Measurements from ENCODE around the gene BFAR. TPM values are rescaled to one million over a fixed set of nuclear protein-coding genes. Genes with fewer than 3 reads are reported as not detected.

Gene BFAR
- total and polyA plus RNA-seq, 2 experiments from 2014 or later = 44.6 to 98.9 TPM

GRCh38 chr16:14672403-14672971, 39.7 kb downstream of the BFAR start:
- Histone ChIP-seq H3K4me2 (no peak overlapping the region), H3K4me1 (ENCODE audit: insufficient read depth) (peaks cover 4% of the 10 kb centered on the region)
- DNase-seq (ENCODE audit: low spot score) = no peak

GRCh38 chr16:14676633-14677032, 43.9 kb downstream of the BFAR start:
- H2AFZ ChIP-seq = no peak overlapping the region
- no peak overlapping the region for H3K4me2 ChIP-seq
- no peak overlapping the region for H3K27ac ChIP-seq
- H3K36me3 ChIP-seq (replicated peaks; ENCODE audit: insufficient read depth, low read depth) = no peaks in the 10 kb centered on the region
- no peak for DNase-seq (ENCODE audit: low spot score)
- TF ChIP-seq EZH2phosphoT487 (IDR thresholded peaks at IDR 0.05; ENCODE audit: low read depth, severe bottlenecking, unreplicated experiment) (no peak), EZH2 (IDR thresholded peaks at IDR 0.05; ENCODE audit: borderline replicate concordance) (no peak), CTCF (IDR thresholded peaks at IDR 0.05; ENCODE audit: poor library complexity) (no peak)
- H4K20me1 ChIP-seq (ENCODE audit: insufficient read depth, poor library complexity, severe bottlenecking) = no peaks in the 10 kb centered on the region
- H3K27me3 ChIP-seq = no peaks in the 10 kb centered on the region
- H3K9me2 ChIP-seq (replicated peaks; ENCODE audit: insufficient read depth) = no peaks in the 10 kb centered on the region
- H3K9me3 ChIP-seq (ENCODE audit: low read depth) = no peaks in the 10 kb centered on the region
- peaks cover 4% of the 10 kb centered on the region for H3K4me1 ChIP-seq (ENCODE audit: insufficient read depth)
- H3K79me2 ChIP-seq = no peaks in the 10 kb centered on the region
- no peak overlapping the region for H3K4me3 ChIP-seq
- WGBS (ENCODE audit: low lambda C conversion rate, missing lambda C conversion rate) = 90% methylated on average over 3 of the region's 3 CpGs

More at GRCh38 chr16:14672403-14672971, 39.7 kb downstream of the BFAR start:
- TF ChIP-seq EZH2 (IDR thresholded peaks at IDR 0.05; ENCODE audit: borderline replicate concordance) (no peak), CTCF (IDR thresholded peaks at IDR 0.05; ENCODE audit: poor library complexity) (no peak), EZH2phosphoT487 (IDR thresholded peaks at IDR 0.05; ENCODE audit: low read depth, severe bottlenecking, unreplicated experiment) (no peak)
- WGBS (ENCODE audit: low lambda C conversion rate, missing lambda C conversion rate) = 61% methylated on average over 7 of the region's 7 CpGs
- H3K9me3 ChIP-seq (ENCODE audit: low read depth) = no peaks in the 10 kb centered on the region
- H3K36me3 ChIP-seq (replicated peaks; ENCODE audit: insufficient read depth, low read depth) = no peaks in the 10 kb centered on the region
- H3K79me2 ChIP-seq = no peaks in the 10 kb centered on the region
- no peaks in the 10 kb centered on the region for H4K20me1 ChIP-seq (ENCODE audit: insufficient read depth, poor library complexity, severe bottlenecking)
- H3K27ac ChIP-seq = no peak overlapping the region
- H2AFZ ChIP-seq = no peak overlapping the region
- H3K9me2 ChIP-seq (replicated peaks; ENCODE audit: insufficient read depth) = no peaks in the 10 kb centered on the region
- no peaks in the 10 kb centered on the region for H3K27me3 ChIP-seq
- no peak overlapping the region for H3K4me3 ChIP-seq

- Histone ChIP-seq H3K27me3 (no peaks in the 10 kb centered on the region), H3K9me2 (replicated peaks; ENCODE audit: insufficient read depth) (no peaks in the 10 kb centered on the region), H4K20me1 (ENCODE audit: insufficient read depth, poor library complexity, severe bottlenecking) (no peaks in the 10 kb centered on the region), H3K4me2 (no peak overlapping the region), H3K4me3 (no peak overlapping the region), H3K9me3 (ENCODE audit: low read depth) (no peaks in the 10 kb centered on the region), H3K36me3 (replicated peaks; ENCODE audit: insufficient read depth, low read depth) (no peaks in the 10 kb centered on the region), H3K79me2 (no peaks in the 10 kb centered on the region), H3K4me1 (ENCODE audit: insufficient read depth) (no peaks in the 10 kb centered on the region), H3K27ac (no peak overlapping the region), H2AFZ (no peak overlapping the region)
- DNase-seq (ENCODE audit: low spot score) = no peak
- TF ChIP-seq EZH2phosphoT487 (IDR thresholded peaks at IDR 0.05; ENCODE audit: low read depth, severe bottlenecking, unreplicated experiment) (no peak), EZH2 (IDR thresholded peaks at IDR 0.05; ENCODE audit: borderline replicate concordance) (no peak), CTCF (IDR thresholded peaks at IDR 0.05; ENCODE audit: poor library complexity) (no peak)
- 95% methylated on average over 5 of the region's 5 CpGs for WGBS (ENCODE audit: low lambda C conversion rate, missing lambda C conversion rate)
These were observed 44.9 kb downstream of the BFAR start for GRCh38 chr16:14677627-14678026.
